Stimulated activated naive CD8-positive, alpha-beta T cell treated with anti-CD3 and anti-CD28 coated beads, Interleukin-15, Interleukin-2, amounts not matched to agents 100 ng/mL and 50 ng/mL, for 24 hours (primary cell): ENCODE measurements around the gene BLOC1S6.

Source experiments
- H3K27ac Mint-ChIP-seq: one replicate; pipeline ENCODE4 v1.8.0; 2021; ENCODE audit warnings: mild to moderate bottlenecking, mixed read lengths
- H3K27me3 Mint-ChIP-seq: one replicate; pipeline ENCODE4 v1.8.0; 2021; ENCODE audit warnings: mixed read lengths
- H3K36me3 Mint-ChIP-seq: one replicate; pipeline ENCODE4 v1.8.0; 2021; ENCODE audit warnings: low read depth, mixed read lengths
- H3K4me1 Mint-ChIP-seq: one replicate; pipeline ENCODE4 v1.8.0; 2021; ENCODE audit warnings: low read depth, mixed read lengths
- H3K4me3 Mint-ChIP-seq: one replicate; pipeline ENCODE4 v1.8.0; 2021; ENCODE audit warnings: mild to moderate bottlenecking, mixed read lengths
- H3K9me3 Mint-ChIP-seq: one replicate; pipeline ENCODE4 v1.8.0; 2021; ENCODE audit warnings: mixed read lengths

The BLOC1S6 gene

GRCh38 chr15:45581919-45582318 lies 5.3 kb upstream of the BLOC1S6 start:
- Mint-ChIP-seq H3K4me1 (peaks cover 20% of the 10 kb centered on the region), H3K9me3 (no peaks in the 10 kb centered on the region), H3K36me3 (no peaks in the 10 kb centered on the region), H3K4me3 (no peak overlapping the region), H3K27ac (no peak overlapping the region), H3K27me3 (peaks cover 3% of the 10 kb centered on the region)

- no peaks in the 10 kb centered on the region for H3K9me3 Mint-ChIP-seq
- H3K4me1 Mint-ChIP-seq = peaks cover 31% of the 10 kb centered on the region
- no peak overlapping the region for H3K27ac Mint-ChIP-seq
- no peaks in the 10 kb centered on the region for H3K36me3 Mint-ChIP-seq
- no peak overlapping the region for H3K4me3 Mint-ChIP-seq
- peaks cover 3% of the 10 kb centered on the region for H3K27me3 Mint-ChIP-seq
Measured at GRCh38 chr15:45583731-45584639, 3.2 kb upstream of the BLOC1S6 start.

DNA sequence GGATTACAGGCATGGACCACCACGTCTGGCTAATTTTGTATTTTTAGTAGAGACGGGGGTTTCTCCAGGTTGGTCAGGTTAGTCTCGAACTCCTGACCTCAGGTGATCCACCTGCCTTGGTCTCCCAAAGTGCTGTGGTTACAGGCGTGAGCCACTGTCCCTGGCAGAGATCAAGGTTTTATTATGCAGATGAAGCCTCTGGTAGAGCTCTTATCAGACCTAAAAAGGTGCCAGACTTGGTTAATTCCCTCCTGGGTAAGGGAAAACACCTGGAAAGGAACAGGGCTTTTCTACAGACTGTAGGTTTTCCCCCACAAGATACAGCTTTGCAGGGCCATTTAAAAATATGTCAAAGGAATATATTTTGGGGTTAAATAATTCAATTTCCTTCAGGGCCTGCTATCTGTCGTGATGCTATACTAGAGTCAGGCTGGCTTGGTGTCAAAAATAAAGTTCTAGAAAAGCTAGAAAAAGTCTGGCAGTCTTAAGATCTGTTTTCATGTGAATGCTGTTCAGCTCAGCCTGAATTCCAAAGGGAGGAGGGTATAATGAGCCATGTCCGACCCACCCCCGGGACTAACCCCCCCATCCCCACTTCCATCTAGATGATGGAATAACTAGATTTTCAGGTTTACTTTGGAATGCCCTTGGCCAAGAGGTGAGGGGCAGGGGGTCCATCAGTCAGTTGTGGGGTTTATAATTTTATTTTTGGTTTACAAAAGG lies 1.9 kb upstream of the BLOC1S6 start:
- Mint-ChIP-seq H3K4me3 (no peak overlapping the region), H3K27ac (no peak overlapping the region), H3K36me3 (no peaks in the 10 kb centered on the region), H3K9me3 (no peaks in the 10 kb centered on the region), H3K4me1 (peaks cover 39% of the 10 kb centered on the region), H3K27me3 (peaks cover 3% of the 10 kb centered on the region)

GRCh38 chr15:45586125-45586524 lies 1.1 kb upstream of the BLOC1S6 start:
- Mint-ChIP-seq H3K36me3 (no peaks in the 10 kb centered on the region), H3K4me3 (peak overlapping the region; percentile 100), H3K4me1 (peaks cover 46% of the 10 kb centered on the region), H3K9me3 (no peaks in the 10 kb centered on the region), H3K27ac (peak overlapping the region; percentile 100), H3K27me3 (peaks cover under 1% of the 10 kb centered on the region)

GRCh38 chr15:45586601-45587094 lies 531 bp upstream of the BLOC1S6 start:
- Mint-ChIP-seq H3K4me1 (peaks cover 46% of the 10 kb centered on the region), H3K9me3 (no peaks in the 10 kb centered on the region)

DNA sequence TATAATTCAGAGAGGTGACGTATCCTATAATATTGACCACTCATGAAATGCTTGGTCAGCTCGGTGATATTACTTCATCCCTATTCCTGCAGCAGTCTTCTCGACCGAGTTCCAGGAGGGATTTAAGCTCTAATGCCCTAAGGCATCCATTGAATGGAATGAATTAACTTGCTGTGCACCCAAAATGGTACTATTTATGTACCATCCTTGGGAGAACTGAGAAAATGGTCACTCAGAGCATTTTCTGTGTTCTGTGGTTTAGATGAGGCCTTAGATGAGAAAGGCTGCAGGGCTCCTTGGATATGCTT lies 638 bp downstream of the BLOC1S6 start:
- peak overlapping the region; percentile 100 for H3K27ac Mint-ChIP-seq
- peak overlapping the region; percentile 100 for H3K4me3 Mint-ChIP-seq
- peaks cover 50% of the 10 kb centered on the region for H3K4me1 Mint-ChIP-seq
- H3K27me3 Mint-ChIP-seq = no peaks in the 10 kb centered on the region
- no peaks in the 10 kb centered on the region for H3K9me3 Mint-ChIP-seq
- H3K36me3 Mint-ChIP-seq = peaks cover 8% of the 10 kb centered on the region

More at GRCh38 chr15:45586601-45587094, 531 bp upstream of the BLOC1S6 start:
- Mint-ChIP-seq H3K36me3 (no peaks in the 10 kb centered on the region), H3K27me3 (no peaks in the 10 kb centered on the region), H3K27ac (peak overlapping the region; percentile 100), H3K4me3 (peak overlapping the region; percentile 100)

DNA sequence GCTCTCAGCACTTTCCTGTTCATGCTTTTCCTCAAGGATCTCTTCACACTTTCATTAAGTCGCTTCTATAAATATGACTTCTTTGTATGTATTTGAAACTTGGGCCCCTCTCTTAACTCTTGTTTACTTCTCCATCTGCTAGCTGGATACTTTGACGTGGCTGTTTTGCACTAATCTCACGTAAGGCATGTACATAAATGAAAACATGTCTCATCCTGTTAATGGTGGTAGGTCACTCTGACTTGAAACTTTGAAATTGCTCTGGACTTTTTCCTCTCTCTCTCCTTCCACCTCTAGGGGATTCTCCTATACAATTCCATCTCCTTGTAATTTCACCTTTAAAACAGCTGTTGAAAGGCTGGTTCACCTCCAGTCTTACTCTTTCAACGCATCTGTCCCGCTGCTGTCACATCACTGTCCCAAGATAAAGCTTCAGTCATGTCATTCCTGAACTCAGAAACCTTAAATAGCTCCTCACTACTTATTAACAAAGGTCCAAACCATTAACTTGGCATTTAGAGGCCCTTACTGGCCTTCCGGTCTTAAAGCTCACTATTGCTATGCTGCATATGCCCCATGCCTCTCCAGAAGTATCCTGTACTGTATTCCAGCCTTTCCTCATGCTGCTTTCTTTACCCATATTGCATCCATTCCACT lies 1.2 kb downstream of the BLOC1S6 start:
- Mint-ChIP-seq H3K27me3 (no peaks in the 10 kb centered on the region), H3K36me3 (peaks cover 10% of the 10 kb centered on the region), H3K4me1 (peaks cover 50% of the 10 kb centered on the region), H3K4me3 (peak overlapping the region; percentile 100), H3K27ac (peak overlapping the region; percentile 100), H3K9me3 (no peaks in the 10 kb centered on the region)

DNA sequence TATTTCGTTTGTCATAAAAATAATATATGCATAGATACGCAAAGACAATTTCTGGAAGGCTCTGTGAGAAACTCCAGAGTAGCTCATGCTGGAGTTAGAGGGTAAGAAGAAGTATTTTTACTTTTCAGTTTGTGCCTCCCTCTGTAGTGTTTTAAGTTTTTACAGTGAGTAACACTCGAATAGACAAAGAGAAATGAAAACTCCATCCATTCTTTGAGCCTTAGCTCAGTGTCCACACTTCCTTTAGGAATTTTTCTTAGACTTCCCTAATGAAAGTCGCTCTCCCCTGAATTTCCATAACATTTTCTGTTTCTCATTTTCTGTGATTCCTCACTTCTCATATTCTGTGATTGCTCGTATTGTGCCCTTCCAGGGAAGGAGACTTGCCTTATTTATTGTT lies 2.1 kb downstream of the BLOC1S6 start:
- peaks cover 18% of the 10 kb centered on the region for H3K36me3 Mint-ChIP-seq
- no peak overlapping the region for H3K27ac Mint-ChIP-seq
- H3K9me3 Mint-ChIP-seq = no peaks in the 10 kb centered on the region
- H3K4me1 Mint-ChIP-seq = peaks cover 49% of the 10 kb centered on the region
- H3K27me3 Mint-ChIP-seq = no peaks in the 10 kb centered on the region
- H3K4me3 Mint-ChIP-seq = peak overlapping the region; percentile 100

GRCh38 chr15:45594319-45594718 lies 7.1 kb downstream of the BLOC1S6 start:
- H3K27me3 Mint-ChIP-seq = no peaks in the 10 kb centered on the region

DNA sequence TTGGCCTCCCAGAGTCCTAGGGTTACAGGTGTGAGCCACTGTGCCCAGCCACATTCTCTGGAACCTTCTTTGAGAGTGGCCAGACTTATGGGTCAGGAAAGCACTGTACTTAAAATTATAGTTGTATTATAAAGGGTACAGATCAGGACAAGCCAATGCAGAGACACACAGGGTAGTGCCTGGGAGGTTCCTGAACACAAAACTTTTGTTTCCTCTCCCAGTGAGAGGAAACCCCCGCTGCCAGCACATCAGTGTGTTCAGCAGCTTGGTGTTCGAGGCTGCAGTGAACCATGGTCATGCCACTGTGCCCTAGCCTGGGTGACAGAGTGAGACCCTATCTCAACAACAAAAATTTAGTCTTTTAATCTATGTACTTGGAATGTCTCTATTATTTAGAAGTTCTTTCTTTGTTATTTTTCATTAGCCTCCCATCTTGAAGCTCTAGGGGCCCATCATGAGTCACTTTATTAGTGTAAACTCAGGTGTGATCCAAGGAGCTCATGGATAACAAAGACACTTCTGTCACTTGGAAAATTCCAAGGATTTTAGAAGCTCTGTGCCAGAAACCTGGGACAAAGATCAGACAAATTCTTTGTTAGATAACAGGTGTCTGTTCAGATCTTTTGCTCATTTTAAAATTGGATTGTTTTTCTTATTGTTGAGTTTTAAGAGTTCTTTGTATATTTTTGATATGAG lies 7.8 kb downstream of the BLOC1S6 start:
- Mint-ChIP-seq H3K27me3 (no peaks in the 10 kb centered on the region), H3K36me3 (peaks cover 44% of the 10 kb centered on the region), H3K27ac (peak overlapping the region; percentile 21)

More at GRCh38 chr15:45594319-45594718, 7.1 kb downstream of the BLOC1S6 start:
- H3K36me3 Mint-ChIP-seq = peaks cover 44% of the 10 kb centered on the region
- H3K27ac Mint-ChIP-seq = peak overlapping the region; percentile 21
- H3K9me3 Mint-ChIP-seq = no peaks in the 10 kb centered on the region
- H3K4me3 Mint-ChIP-seq = no peak overlapping the region
- H3K4me1 Mint-ChIP-seq = peaks cover 19% of the 10 kb centered on the region

GRCh38 chr15:45603881-45604280 lies 16.7 kb downstream of the BLOC1S6 start:
- Mint-ChIP-seq H3K27ac (no peak overlapping the region), H3K9me3 (no peaks in the 10 kb centered on the region), H3K4me1 (peaks cover 16% of the 10 kb centered on the region), H3K27me3 (no peaks in the 10 kb centered on the region), H3K36me3 (peaks cover 24% of the 10 kb centered on the region), H3K4me3 (no peak overlapping the region)

More for the DNA sequence above, 7.8 kb downstream of the BLOC1S6 start:
- Mint-ChIP-seq H3K4me1 (peaks cover 15% of the 10 kb centered on the region), H3K9me3 (no peaks in the 10 kb centered on the region), H3K4me3 (no peak overlapping the region)

- Mint-ChIP-seq H3K27me3 (no peaks in the 10 kb centered on the region), H3K4me1 (peaks cover 16% of the 10 kb centered on the region), H3K36me3 (peaks cover 28% of the 10 kb centered on the region), H3K27ac (peak overlapping the region; percentile 61), H3K9me3 (no peaks in the 10 kb centered on the region), H3K4me3 (no peak overlapping the region)
Measured at GRCh38 chr15:45604326-45604725, 17.1 kb downstream of the BLOC1S6 start.

DNA sequence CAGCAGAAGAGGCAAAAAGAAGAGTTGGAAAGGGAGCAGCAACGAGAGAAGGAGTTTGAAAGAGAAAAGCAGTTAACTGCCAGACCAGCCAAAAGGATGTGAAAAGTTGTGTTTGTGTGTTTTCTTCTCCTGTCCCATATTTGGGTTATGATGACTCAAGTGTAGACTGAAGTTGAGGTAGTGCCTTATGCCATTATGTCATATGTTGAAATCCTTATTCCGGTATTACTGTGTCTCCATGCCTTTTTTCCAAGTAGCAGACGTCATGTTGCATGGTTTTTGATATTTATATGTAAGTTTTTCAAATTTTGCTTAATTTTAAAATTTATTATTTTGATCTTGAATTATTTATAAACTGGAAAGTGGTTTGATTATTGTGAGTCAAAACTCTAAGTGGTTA lies 19.2 kb downstream of the BLOC1S6 start:
- peaks cover 13% of the 10 kb centered on the region for H3K4me1 Mint-ChIP-seq
- H3K27me3 Mint-ChIP-seq = no peaks in the 10 kb centered on the region
- H3K27ac Mint-ChIP-seq = no peak overlapping the region
- no peaks in the 10 kb centered on the region for H3K9me3 Mint-ChIP-seq
- H3K4me3 Mint-ChIP-seq = no peak overlapping the region
- H3K36me3 Mint-ChIP-seq = peaks cover 25% of the 10 kb centered on the region

DNA sequence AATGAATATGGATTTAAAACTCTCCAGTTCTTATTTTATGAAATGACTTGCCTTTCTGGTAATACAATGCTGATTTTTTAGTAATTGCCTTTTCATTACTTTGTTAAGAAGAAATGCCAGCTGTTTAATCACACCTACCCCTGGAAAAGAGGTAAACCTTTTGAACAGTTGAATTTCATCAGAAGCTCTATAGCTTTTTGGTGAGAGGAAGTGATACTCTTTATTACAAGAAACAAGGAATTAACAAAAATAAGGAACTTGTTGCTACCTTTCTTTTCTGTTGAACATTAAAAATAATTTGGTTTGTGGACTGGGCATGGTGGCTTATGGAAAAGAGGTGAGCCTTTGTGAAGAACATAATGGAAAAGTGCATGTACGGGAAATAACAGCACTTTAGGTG lies 19.7 kb downstream of the BLOC1S6 start:
- Mint-ChIP-seq H3K9me3 (no peaks in the 10 kb centered on the region), H3K27me3 (no peaks in the 10 kb centered on the region), H3K4me1 (peaks cover 13% of the 10 kb centered on the region), H3K4me3 (no peak overlapping the region), H3K36me3 (peaks cover 23% of the 10 kb centered on the region), H3K27ac (peak overlapping the region; percentile 18)
